ENCODE measurements around the gene FCN3. TPM values are rescaled to one million over a fixed set of nuclear protein-coding genes. Genes with fewer than 3 reads are reported as not detected.

FCN3 gene
- total and polyA plus RNA-seq, 2 donors (not counting 1 experiment from before 2014, with no cell fraction given) = not detected

- H3K4me1 ChIP-seq (ENCODE audit: control insufficient read depth in 2 of 2, insufficient read depth in 2 of 2, low read length in 2 of 2) = peaks cover 34 to 45% of the 10 kb centered on the region in 2 donors
- H3K27me3 Mint-ChIP-seq = no peaks in the 10 kb centered on the region
- no peaks in the 10 kb centered on the region for H3K36me3 ChIP-seq (replicated peaks in 1 of 2; ENCODE audit: control extremely low read depth in 1 of 2, control insufficient read depth in 1 of 2, extremely low read depth in 1 of 2, insufficient read depth in 2 of 2, low read length in 1 of 2)
- 100% methylated on average over 1 of the region's 5 CpGs for WGBS (ENCODE audit: insufficient coverage)
- H3K4me1 Mint-ChIP-seq = peaks cover 44% of the 10 kb centered on the region
- H3K79me2 ChIP-seq (ENCODE audit: control insufficient read depth, insufficient read depth, low read length) = no peaks in the 10 kb centered on the region
- POLR2A ChIA-PET = interaction anchor here (0.6 kb wide), 1 partner anchor 333 kb away, joined by 6 read pairs; no protein-coding TSS in a partner anchor
- no peaks in the 10 kb centered on the region for H4K20me1 ChIP-seq (ENCODE audit: control insufficient read depth, insufficient read depth, low read length, poor library complexity, severe bottlenecking)
- intact Hi-C loops (cut with micrococcal nuclease) = no loop called here
- no peak overlapping the region for H3K27ac ChIP-seq (ENCODE audit: low read length in 2 of 2)
- ATAC-seq (ENCODE audit: low read depth) (no peak), DNase-seq (no peak)
- H3K4me3 Mint-ChIP-seq = no peak overlapping the region
- H3K27ac Mint-ChIP-seq = peak overlapping the region; percentile 77
- no peak overlapping the region for H3K9ac ChIP-seq (ENCODE audit: low read length)
- H3K27me3 ChIP-seq (replicated peaks in 1 of 4; ENCODE audit: control extremely low read depth in 1 of 4, control insufficient read depth in 3 of 4, insufficient read depth in 4 of 4, low read length in 3 of 4) = no peaks in the 10 kb centered on the region
- H3K9me3 Mint-ChIP-seq (ENCODE audit: insufficient read depth) = no peaks in the 10 kb centered on the region
- H3K9me3 ChIP-seq (ENCODE audit: control extremely low read depth in 1 of 3, control insufficient read depth in 2 of 3, insufficient read depth in 1 of 3, low read length in 2 of 3) = no peaks in the 10 kb centered on the region
- TF ChIP-seq, protein P1, sequence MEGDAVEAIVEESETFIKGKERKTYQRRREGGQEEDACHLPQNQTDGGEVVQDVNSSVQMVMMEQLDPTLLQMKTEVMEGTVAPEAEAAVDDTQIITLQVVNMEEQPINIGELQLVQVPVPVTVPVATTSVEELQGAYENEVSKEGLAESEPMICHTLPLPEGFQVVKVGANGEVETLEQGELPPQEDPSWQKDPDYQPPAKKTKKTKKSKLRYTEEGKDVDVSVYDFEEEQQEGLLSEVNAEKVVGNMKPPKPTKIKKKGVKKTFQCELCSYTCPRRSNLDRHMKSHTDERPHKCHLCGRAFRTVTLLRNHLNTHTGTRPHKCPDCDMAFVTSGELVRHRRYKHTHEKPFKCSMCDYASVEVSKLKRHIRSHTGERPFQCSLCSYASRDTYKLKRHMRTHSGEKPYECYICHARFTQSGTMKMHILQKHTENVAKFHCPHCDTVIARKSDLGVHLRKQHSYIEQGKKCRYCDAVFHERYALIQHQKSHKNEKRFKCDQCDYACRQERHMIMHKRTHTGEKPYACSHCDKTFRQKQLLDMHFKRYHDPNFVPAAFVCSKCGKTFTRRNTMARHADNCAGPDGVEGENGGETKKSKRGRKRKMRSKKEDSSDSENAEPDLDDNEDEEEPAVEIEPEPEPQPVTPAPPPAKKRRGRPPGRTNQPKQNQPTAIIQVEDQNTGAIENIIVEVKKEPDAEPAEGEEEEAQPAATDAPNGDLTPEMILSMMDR (IDR thresholded peaks at IDR 0.05) = no peak
- no peak for TF ChIP-seq EZH2 (IDR thresholded peaks at IDR 0.05; ENCODE audit: borderline replicate concordance, insufficient read depth, low read depth, low read length, poor library complexity, severe bottlenecking)
- CTCF ChIA-PET = interaction anchor here (0.5 to 5.6 kb wide), 9 partner anchors 12 to 264 kb away, joined by 3 to 114 read pairs (median 5); partner anchors contain the start of genes AHDC1 and SYTL1
- no peak overlapping the region for H2AFZ ChIP-seq (ENCODE audit: insufficient read depth, low read depth, low read length, poor library complexity, severe bottlenecking)
- no peak overlapping the region for H3K4me3 ChIP-seq (ENCODE audit: control extremely low read depth in 1 of 5, extremely low read depth in 1 of 5, insufficient read depth in 1 of 5, low read depth in 2 of 5, low read length in 4 of 5)
- H3K4me2 ChIP-seq (replicated peaks; ENCODE audit: low read depth, low read length, poor library complexity, severe bottlenecking) = no peak overlapping the region
Observed at GRCh38 chr1:27400963-27401341, 26.3 kb upstream of the FCN3 start.

GRCh38 chr1:27400082-27400962 lies 25.7 kb upstream of the FCN3 start:
- H3K36me3 ChIP-seq (replicated peaks in 1 of 2; ENCODE audit: control extremely low read depth in 1 of 2, control insufficient read depth in 1 of 2, extremely low read depth in 1 of 2, insufficient read depth in 2 of 2, low read length in 1 of 2) = no peaks in the 10 kb centered on the region
- H3K79me2 ChIP-seq (ENCODE audit: control insufficient read depth, insufficient read depth, low read length) = no peaks in the 10 kb centered on the region
- Mint-ChIP-seq H3K4me3 (no peak overlapping the region), H3K27ac (peak overlapping the region; percentile 10), H3K9me3 (ENCODE audit: insufficient read depth) (no peaks in the 10 kb centered on the region), H3K4me1 (peaks cover 42% of the 10 kb centered on the region), H3K27me3 (no peaks in the 10 kb centered on the region)
- intact Hi-C loops (cut with micrococcal nuclease) = no loop called here
- H3K4me2 ChIP-seq (replicated peaks; ENCODE audit: low read depth, low read length, poor library complexity, severe bottlenecking) = no peak overlapping the region
- H3K9me3 ChIP-seq (ENCODE audit: control extremely low read depth in 1 of 3, control insufficient read depth in 2 of 3, insufficient read depth in 1 of 3, low read length in 2 of 3) = no peaks in the 10 kb centered on the region
- no peak for TF ChIP-seq EZH2 (IDR thresholded peaks at IDR 0.05; ENCODE audit: borderline replicate concordance, insufficient read depth, low read depth, low read length, poor library complexity, severe bottlenecking)
- TF ChIP-seq, protein P1 (IDR thresholded peaks at IDR 0.05) = no peak
- no peaks in the 10 kb centered on the region for H4K20me1 ChIP-seq (ENCODE audit: control insufficient read depth, insufficient read depth, low read length, poor library complexity, severe bottlenecking)
- no peaks in the 10 kb centered on the region for H3K27me3 ChIP-seq (replicated peaks in 1 of 4; ENCODE audit: control extremely low read depth in 1 of 4, control insufficient read depth in 3 of 4, insufficient read depth in 4 of 4, low read length in 3 of 4)
- ATAC-seq (ENCODE audit: low read depth) (no peak), DNase-seq (no peak)
- H3K4me1 ChIP-seq (ENCODE audit: control insufficient read depth in 2 of 2, insufficient read depth in 2 of 2, low read length in 2 of 2) = peaks cover 34 to 48% of the 10 kb centered on the region in 2 donors
- ChIA-PET CTCF (interaction anchor here (0.5 to 7.8 kb wide), 10 partner anchors 13 to 364 kb away, joined by 3 to 402 read pairs (median 4); partner anchors contain the start of gene AHDC1), POLR2A (no interaction called here)
- no peak overlapping the region for H2AFZ ChIP-seq (ENCODE audit: insufficient read depth, low read depth, low read length, poor library complexity, severe bottlenecking)
- H3K9ac ChIP-seq (ENCODE audit: low read length) = no peak overlapping the region
- no peak overlapping the region for H3K27ac ChIP-seq (ENCODE audit: low read length in 2 of 2)
- 88% methylated on average over 12 of the region's 13 CpGs for WGBS (ENCODE audit: insufficient coverage)
- H3K4me3 ChIP-seq (ENCODE audit: control extremely low read depth in 1 of 5, extremely low read depth in 1 of 5, insufficient read depth in 1 of 5, low read depth in 2 of 5, low read length in 4 of 5) = no peak overlapping the region
